ENCODE data around the gene AHNAK. TPM values are rescaled to one million over a fixed set of nuclear protein-coding genes. Genes with fewer than 3 reads are reported as not detected.

The AHNAK gene
- total RNA-seq, 3 donors from 2014 or later (not counting 1 experiment from before 2014, with no cell fraction given) = 623 to 740 (median 677) TPM

- no peaks in the 10 kb centered on the region for H3K9me3 Mint-ChIP-seq
- Histone ChIP-seq H3K4me3 (ENCODE audit: low read length) (no peak overlapping the region), H3K36me3 (ENCODE audit: control insufficient read depth, insufficient read depth, low read length) (no peaks in the 10 kb centered on the region), H3K4me1 (ENCODE audit: control insufficient read depth, insufficient read depth, low read length) (peaks cover 23% of the 10 kb centered on the region), H3K27me3 (ENCODE audit: control insufficient read depth, insufficient read depth, low read length) (no peaks in the 10 kb centered on the region), H3K9me3 (ENCODE audit: control insufficient read depth, insufficient read depth, low read length) (no peaks in the 10 kb centered on the region), H3K27ac (ENCODE audit: low read length) (no peak overlapping the region)
- intact Hi-C loops (cut with micrococcal nuclease) = no loop called here
- DNase-seq = no peak
- WGBS (ENCODE audit: insufficient coverage) = 97% methylated on average over 3 of the region's 5 CpGs
- no peak overlapping the region for H3K27ac Mint-ChIP-seq
- peaks cover 17 to 22% of the 10 kb centered on the region in 2 donors for H3K27me3 Mint-ChIP-seq (ENCODE audit: low read depth in 2 of 2)
- peaks cover 14 to 16% of the 10 kb centered on the region in 2 donors for H3K4me1 Mint-ChIP-seq
- no peak for TF ChIP-seq CTCF (IDR thresholded peaks at IDR 0.05)
- ATAC-seq = no peak
- no peaks in the 10 kb centered on the region for H3K36me3 Mint-ChIP-seq
- H3K4me3 Mint-ChIP-seq = no peak overlapping the region
Observed at GRCh38 chr11:62445314-62445740, 101.3 kb downstream of the AHNAK start.

GRCh38 chr11:62444835-62445234, 101.8 kb downstream of the AHNAK start:
- H3K27ac Mint-ChIP-seq = no peak overlapping the region
- no peaks in the 10 kb centered on the region for H3K9me3 Mint-ChIP-seq
- H3K36me3 Mint-ChIP-seq = no peaks in the 10 kb centered on the region
- intact Hi-C loops (cut with micrococcal nuclease) = no loop called here
- Histone ChIP-seq H3K9me3 (ENCODE audit: control insufficient read depth, insufficient read depth, low read length) (no peaks in the 10 kb centered on the region), H3K27ac (ENCODE audit: low read length) (peak overlapping the region; percentile 56), H3K36me3 (ENCODE audit: control insufficient read depth, insufficient read depth, low read length) (no peaks in the 10 kb centered on the region), H3K4me3 (ENCODE audit: low read length) (peak overlapping the region; percentile 26), H3K4me1 (ENCODE audit: control insufficient read depth, insufficient read depth, low read length) (peaks cover 28% of the 10 kb centered on the region), H3K27me3 (ENCODE audit: control insufficient read depth, insufficient read depth, low read length) (no peaks in the 10 kb centered on the region)
- DNase-seq (no peak), ATAC-seq (no peak)
- WGBS (ENCODE audit: insufficient coverage) = 60% methylated on average over 8 of the region's 9 CpGs
- TF ChIP-seq CTCF (IDR thresholded peaks at IDR 0.05) = no peak
- peaks cover 17 to 22% of the 10 kb centered on the region in 2 donors for H3K27me3 Mint-ChIP-seq (ENCODE audit: low read depth in 2 of 2)
- peaks cover 14 to 16% of the 10 kb centered on the region in 2 donors for H3K4me1 Mint-ChIP-seq
- H3K4me3 Mint-ChIP-seq = peak overlapping the region; percentile 82

GRCh38 chr11:62444236-62444833, 102.3 kb downstream of the AHNAK start:
- peak overlapping the region; percentile 56 for H3K27ac ChIP-seq (ENCODE audit: low read length)
- peak overlapping the region; percentile 26 for H3K4me3 ChIP-seq (ENCODE audit: low read length)
- Mint-ChIP-seq H3K9me3 (no peaks in the 10 kb centered on the region), H3K4me1 (peaks cover 14 to 16% of the 10 kb centered on the region in 2 donors), H3K27ac (peak overlapping the region in 1 of 2 donors; percentile 51), H3K4me3 (peak overlapping the region; percentile 82), H3K27me3 (ENCODE audit: low read depth in 2 of 2) (peaks cover 17 to 22% of the 10 kb centered on the region in 2 donors), H3K36me3 (no peaks in the 10 kb centered on the region)
- no peaks in the 10 kb centered on the region for H3K36me3 ChIP-seq (ENCODE audit: control insufficient read depth, insufficient read depth, low read length)
- WGBS (ENCODE audit: insufficient coverage) = 11% methylated on average over 23 of the region's 23 CpGs
- ATAC-seq (peak in 2 of 3 donors; percentile 62 to 70), DNase-seq (peak in 1 of 2 donors; percentile 48)
- H3K27me3 ChIP-seq (ENCODE audit: control insufficient read depth, insufficient read depth, low read length) = no peaks in the 10 kb centered on the region
- H3K4me1 ChIP-seq (ENCODE audit: control insufficient read depth, insufficient read depth, low read length) = peaks cover 28% of the 10 kb centered on the region
- H3K9me3 ChIP-seq (ENCODE audit: control insufficient read depth, insufficient read depth, low read length) = no peaks in the 10 kb centered on the region
- intact Hi-C loops (cut with micrococcal nuclease) = no loop called here
- TF ChIP-seq CTCF (IDR thresholded peaks at IDR 0.05) = no peak
